Omental fat pad (tissue), 4 donors: Measurements from ENCODE around the gene SLC17A6. TPM values are rescaled to one million over a fixed set of nuclear protein-coding genes. Genes with fewer than 3 reads are reported as not detected.

Experiments
- ATAC-seq: fragments of 150-250 bp; one replicate; pipeline ENCODE4 v1.9.1; 2016; ENCODE audit warnings: mild to moderate bottlenecking, moderate library complexity; ENCODE audit not compliant: low FRiP score
- DNase-seq: peaks from one replicate; pipeline ENCODE4 v3.0.0-alpha.2; 2019; ENCODE audit warnings: low spot score
- CTCF ChIP-seq, 3 donors: fragments of 450-650 bp; IDR thresholded peaks; one replicate each; pipeline ENCODE4 v1.5.1; 2016 to 2017; ENCODE audit warnings: antibody characterized with exemption in 3 of 3, mild to moderate bottlenecking in 3 of 3, moderate library complexity in 2 of 3
- total RNA-seq, 4 donors: library from RNA; depleted of rRNA; stranded (reverse); fragments of >200 nt; gene quantifications; one replicate each; pipeline ENCODE4 v1.1.0, GENCODE V29; 2016

Gene SLC17A6
- total RNA-seq, 4 donors from 2014 or later: not detected

- DNase-seq (no peak), ATAC-seq (no peak)
- no peak for TF ChIP-seq CTCF (IDR thresholded peaks at IDR 0.05)
Observed at GRCh38 chr11:22387126-22387525, 48.9 kb downstream of the SLC17A6 start.

DNA sequence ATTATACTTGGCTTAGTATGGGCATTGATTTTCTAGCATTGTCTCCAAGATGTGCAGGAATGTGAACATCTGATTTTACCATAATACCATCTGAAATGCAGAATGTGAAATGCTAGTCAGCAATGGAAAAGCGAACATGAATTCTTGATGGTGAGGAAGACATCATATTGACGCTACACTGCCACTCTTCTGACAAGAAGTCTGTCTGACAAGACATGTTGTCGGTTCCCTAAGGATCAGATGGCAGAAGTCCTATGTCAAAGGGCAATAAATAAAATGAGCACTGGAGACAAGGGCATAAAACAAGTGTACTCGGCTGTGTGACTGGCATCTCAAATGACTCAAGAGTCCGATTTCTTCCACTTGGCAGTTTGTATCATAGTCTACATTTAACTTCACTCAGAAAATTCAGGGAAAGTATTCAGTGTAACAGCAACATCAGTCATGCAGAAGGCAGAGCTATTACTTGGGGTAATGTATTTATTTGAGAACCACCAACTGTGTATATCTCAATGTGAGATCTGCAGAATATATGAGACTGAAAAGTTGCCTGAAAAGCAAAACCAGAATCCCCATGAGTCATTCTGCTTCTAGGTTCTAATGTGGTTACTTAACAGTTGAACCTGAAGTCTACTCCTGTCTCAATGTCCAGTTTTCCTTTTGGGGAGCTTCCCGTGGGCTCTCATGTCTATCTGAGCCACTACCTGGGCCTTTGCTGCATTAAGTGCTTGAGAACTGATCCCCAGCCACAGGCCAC, 51.5 kb downstream of the SLC17A6 start:
- ATAC-seq: no peak
- DNase-seq: no peak
- TF ChIP-seq CTCF (IDR thresholded peaks at IDR 0.05): no peak

DNA sequence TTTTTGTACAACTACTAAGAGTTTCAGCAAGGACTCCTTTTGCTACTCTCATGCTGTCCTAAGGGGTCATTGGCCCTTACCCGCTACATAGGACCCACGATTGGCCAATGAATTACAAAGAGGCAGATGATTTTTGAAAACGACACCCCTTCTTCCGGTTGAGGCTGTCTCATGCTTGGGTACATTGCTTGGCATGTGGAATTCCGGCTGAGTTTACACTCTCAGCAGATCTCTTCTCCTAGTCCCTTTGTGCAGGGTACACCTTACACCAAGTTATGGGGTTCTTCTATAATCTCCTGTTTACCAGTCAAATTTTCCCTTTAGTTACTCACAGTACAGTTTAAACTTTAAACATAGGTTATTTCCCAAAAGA, 52.1 kb downstream of the SLC17A6 start:
- no peak for TF ChIP-seq CTCF (IDR thresholded peaks at IDR 0.05)
- DNase-seq: no peak
- ATAC-seq: no peak

GRCh38 chr11:22392561-22392960, 54.4 kb downstream of the SLC17A6 start:
- TF ChIP-seq CTCF (IDR thresholded peaks at IDR 0.05): no peak
- DNase-seq (no peak), ATAC-seq (no peak)

- DNase-seq (no peak), ATAC-seq (no peak)
- no peak for TF ChIP-seq CTCF (IDR thresholded peaks at IDR 0.05)
Observed at GRCh38 chr11:22405377-22405776, 67.2 kb downstream of the SLC17A6 start.

DNA sequence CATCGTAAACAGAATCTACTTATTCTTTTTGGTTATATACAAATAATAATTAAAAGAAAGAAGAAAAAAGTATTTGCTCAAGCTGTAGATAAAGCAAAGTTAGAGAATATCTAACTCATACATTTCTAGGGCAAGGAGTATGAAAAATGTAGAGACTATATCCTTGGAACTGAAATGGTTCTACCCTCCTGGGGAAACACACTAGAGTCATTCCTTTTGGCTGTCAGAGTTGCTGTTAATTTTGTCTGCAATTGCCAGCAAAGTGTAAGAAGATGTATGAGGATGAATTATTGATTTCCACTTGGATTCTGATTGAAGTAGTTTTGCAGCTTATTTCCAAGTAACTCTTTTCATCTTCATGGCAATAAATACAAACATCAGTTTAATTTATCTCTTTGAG, 69.1 kb downstream of the SLC17A6 start:
- TF ChIP-seq CTCF (IDR thresholded peaks at IDR 0.05): no peak
- ATAC-seq: no peak
- no peak for DNase-seq

DNA sequence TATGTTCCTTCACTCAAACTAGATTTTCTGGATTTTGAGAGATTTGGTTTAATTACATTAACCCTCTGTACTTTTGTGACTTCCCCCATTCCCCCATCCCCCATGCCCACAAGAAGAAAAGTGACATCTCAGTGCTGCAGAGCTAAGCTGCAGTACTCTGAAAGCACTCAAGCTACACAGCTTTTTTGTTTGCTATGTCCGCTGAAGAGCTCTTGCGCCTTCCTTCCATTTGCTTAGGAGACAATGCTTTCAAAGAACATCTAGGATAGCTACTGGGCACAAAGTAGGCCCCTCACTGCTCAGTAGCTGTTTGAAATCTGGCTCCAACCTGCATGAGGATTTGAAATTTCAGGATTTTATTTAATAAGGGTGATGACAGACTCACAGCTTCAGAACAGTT, 69.7 kb downstream of the SLC17A6 start:
- no peak for TF ChIP-seq CTCF (IDR thresholded peaks at IDR 0.05)
- ATAC-seq: no peak
- no peak for DNase-seq
